NCI-H82 (cell line): Measurements from ENCODE around the gene TBC1D20.

Source experiments
- DNase-seq: peaks from one replicate; lab custom pipeline; 2025; lab: John Stamatoyannopoulos, UW

TBC1D20 gene

DNA sequence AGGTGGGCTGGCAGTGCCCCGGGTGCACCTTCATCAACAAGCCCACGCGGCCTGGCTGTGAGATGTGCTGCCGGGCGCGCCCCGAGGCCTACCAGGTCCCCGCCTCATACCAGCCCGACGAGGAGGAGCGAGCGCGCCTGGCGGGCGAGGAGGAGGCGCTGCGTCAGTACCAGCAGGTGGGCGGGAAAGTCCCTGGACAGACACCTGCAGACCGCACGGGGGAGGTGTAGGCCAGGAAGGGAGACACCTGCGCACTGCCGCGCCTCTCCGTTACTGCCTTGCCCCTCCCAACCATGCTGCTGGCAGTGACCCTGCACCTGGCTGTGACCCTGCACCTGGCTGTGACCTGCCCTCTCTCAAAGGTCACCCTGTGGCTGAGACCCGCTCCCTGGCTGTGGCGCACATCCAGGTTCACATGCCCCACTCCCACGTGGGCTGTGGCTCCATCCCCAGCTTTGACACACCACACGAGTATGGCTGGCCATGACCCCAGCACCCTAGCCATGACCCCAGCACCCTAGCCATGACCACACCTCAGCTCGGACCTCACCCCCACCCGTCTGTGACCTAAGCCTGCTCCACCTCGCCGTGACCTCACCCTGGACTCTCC, 42.7 kb downstream of the TBC1D20 start:
- no peak for DNase-seq

- no peak for DNase-seq
Measured at GRCh38 chr20:418858-419365, 43.4 kb downstream of the TBC1D20 start.

DNA sequence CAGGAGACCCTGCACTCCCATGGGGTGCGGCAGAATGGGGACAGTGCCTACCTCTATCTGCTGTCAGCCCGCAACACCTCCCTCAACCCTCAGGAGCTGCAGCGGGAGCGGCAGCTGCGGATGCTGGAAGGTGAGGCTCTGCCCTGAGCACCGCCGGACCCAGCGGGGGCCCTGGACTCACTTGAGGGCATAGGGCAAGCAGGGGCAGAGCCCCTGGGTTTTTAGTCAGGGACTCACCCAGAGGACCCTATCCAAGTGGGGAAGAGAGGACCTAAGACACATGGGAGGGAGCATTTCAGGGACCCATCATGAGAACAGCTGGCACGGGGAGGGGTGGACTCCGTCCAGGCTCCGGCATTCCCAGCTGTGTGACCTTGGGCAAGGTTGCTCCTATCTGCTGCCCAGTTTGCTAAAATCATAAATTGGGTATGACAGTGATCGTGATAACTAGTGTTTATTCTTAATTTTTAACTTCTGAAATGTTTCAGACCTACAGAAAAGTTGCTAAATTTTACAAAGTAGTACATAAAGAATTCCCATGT, 44.5 kb downstream of the TBC1D20 start:
- no peak for DNase-seq

DNA sequence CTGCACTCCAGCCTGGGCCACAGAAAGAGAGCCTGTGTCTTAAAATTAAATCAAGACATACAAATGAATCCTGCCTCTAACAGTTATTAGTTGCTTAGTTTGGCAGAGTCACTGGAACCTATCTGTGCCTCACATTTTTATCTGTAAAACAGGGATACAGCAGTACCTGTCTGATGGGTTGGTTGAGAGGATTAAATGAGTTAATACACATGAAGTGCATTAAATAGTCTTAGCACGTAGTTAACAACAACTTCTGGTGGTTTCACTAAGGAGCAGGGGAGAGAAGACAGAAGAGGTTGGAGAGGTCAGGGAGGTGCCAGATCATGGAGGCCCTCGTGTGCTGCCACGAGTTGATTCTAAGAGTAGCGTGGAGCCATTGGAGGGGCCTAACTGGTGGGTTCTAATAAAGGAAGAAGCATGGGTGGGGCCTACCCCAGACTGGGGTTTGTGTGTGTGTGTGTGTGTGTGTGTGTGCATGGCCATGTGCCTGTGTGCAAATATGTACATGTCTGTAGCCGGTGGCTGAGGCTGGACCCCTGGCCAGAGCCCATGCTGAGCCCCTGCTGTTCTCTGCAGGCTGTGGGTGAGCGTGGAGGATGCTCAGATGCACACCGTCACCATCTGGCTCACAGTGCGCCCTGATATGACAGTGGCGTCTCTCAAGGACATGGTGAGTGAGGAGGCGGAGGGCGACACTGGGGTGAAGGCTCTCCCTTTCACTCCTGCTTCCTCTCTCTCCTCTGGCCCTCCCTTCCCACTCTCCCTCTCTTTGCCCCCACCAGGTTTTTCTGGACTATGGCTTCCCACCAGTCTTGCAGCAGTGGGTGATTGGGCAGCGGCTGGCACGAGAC, 45.2 kb downstream of the TBC1D20 start:
- DNase-seq = peak; percentile 43

- DNase-seq = no peak
Measured at GRCh38 chr20:415820-416322, 46.5 kb downstream of the TBC1D20 start.

- no peak for DNase-seq
Measured at GRCh38 chr20:414161-414560, 48.2 kb downstream of the TBC1D20 start.

DNA sequence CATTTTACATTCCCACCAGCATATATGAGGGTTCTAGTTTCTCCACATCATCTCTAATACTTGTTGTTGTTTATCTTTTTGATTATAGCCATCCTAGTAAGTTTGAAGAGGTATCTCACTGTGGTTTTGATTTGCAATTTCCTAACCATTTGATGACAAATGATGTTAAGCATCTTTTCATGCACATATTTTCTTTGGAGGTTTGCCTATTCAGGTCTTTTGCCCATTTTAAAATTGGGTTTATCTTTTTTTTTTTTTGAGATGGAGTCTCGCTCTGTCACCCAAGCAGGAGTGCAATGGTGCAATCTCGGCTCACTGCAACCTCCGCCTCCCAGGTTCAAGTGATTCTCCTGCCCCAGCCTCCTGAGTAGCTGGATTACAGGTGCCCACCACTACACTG, 50.3 kb downstream of the TBC1D20 start:
- DNase-seq = no peak

- no peak for DNase-seq
Measured at GRCh38 chr20:409697-410559, 52.4 kb downstream of the TBC1D20 start.

- no peak for DNase-seq
Measured at GRCh38 chr20:408843-409696, 53.3 kb downstream of the TBC1D20 start.

GRCh38 chr20:407953-408842, 54.1 kb downstream of the TBC1D20 start, which contains the start of gene RBCK1:
TSS of gene RBCK1 (plus strand) at chr20:408299. CDS start at chr20:408758, 459 bp downstream.
- DNase-seq = peak; percentile 82

DNA sequence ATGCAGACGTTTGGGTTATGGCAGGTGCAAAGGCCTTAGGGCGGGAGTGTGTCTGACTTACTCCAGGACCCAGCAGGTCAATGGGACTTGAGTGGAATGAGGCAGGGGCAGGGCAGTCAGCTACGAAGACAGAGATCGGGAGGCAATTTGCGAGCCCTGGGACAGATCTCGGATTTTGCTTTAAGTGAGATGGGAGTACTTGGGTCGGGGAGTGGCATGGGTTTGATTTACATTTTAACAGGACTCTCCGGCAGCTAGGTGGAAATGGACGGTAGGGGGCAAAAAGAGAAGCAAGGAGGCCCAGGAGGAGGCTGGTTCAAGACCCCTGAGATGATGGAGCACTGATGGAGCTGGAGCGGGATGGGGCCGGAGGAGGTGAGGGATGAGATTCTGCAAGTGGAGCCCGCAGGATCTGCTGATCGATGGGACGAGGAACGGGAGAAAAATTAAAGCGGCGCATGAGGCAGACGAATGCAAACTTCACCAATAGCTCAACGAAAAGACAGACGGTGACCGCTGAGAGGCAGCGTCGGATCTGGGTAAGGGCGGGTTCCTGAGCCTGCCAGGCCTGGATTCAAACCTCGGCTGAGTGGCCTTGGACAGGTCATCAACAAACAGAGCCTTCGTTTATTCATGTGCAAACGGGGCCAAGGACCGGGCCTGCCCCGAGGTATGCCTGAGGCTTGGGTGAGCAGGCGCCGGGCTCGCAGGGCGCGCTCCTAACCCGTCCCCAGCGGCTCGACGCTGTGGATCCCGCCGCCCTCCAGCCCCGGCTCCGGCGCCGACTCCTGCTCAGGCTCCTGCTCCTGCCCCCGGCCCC, 55.0 kb downstream of the TBC1D20 start:
- DNase-seq = peak; percentile 89

GRCh38 chr20:406200-407132, 55.9 kb downstream of the TBC1D20 start:
- no peak for DNase-seq

DNA sequence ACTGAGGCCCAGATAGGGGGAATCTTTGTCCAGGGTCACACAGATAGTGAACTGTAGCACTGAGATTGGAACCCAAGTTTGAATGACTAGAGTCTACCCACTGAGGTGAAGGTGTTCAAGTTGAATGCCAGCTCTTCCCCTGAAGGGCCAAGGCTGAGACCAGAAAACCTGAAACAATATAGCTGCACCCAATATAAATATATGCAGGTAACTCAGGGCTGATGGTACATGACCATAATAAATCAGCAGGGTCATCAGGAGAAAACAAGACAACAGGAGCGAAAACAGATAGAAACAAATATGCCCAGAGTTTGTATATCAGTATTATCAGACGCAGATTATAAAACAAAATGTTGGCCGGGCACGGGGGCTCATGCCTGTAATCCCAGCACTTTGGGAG, 58.2 kb downstream of the TBC1D20 start:
- no peak for DNase-seq

DNA sequence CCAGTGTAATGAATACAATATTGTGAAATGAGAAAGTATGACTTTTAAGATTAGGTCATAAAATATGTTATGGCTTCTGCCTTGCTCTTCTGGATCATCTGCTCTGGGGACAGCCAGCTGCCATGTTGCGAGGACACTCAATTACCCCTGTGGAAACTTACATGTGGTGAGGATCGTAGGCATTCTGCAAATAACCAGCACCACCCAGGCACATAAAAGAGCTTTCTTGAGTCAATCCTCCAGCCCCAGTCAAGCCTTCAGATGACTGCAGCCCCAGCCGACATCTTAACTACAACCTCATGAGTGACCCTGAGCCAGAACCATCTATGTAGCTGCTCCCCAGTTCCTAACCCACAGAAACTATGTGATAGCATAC, 58.8 kb downstream of the TBC1D20 start:
- no peak for DNase-seq

GRCh38 chr20:402898-403581, 59.3 kb downstream of the TBC1D20 start:
- no peak for DNase-seq

- DNase-seq = no peak
Measured at GRCh38 chr20:402496-402885, 59.8 kb downstream of the TBC1D20 start.
